ENCODE results near the gene HSFX3.
"Not testable (repeated sequence)": the region's sequence is repeated elsewhere in the genome, so short reads cannot be mapped to it uniquely, and the experiment has no call there.

HSFX3 gene

DNA sequence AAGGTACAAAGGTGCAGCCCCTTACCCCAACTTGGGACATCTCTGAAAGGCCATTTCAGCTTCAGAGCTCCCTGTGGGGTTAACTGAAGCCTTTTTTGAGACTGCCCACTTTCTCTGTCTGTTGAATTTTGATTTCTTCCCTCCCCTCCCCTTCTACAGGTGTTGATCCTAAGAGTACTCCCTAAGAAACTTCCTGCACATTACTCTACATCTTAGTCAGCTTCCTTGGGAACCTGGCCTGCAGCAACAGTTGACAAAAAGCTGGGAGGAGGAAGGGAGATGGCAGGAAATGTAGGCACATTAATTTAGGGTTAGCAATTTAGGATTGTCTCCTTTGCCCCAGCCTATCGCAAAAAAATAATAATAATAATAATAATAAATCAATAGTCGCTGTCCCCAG is 43.4 kb downstream of the HSFX3 start:
- H3K4me3 ChIP-seq (ENCODE audit: low read length) = no peak overlapping the region
- no peaks in the 10 kb centered on the region for H3K27me3 ChIP-seq (ENCODE audit: control insufficient read depth, insufficient read depth, low read length)
- H3K27ac ChIP-seq (ENCODE audit: low read depth, low read length) = no peak overlapping the region
- no peak overlapping the region for H3K9ac ChIP-seq (ENCODE audit: low read length)
- peaks cover 6% of the 10 kb centered on the region for H3K36me3 ChIP-seq (ENCODE audit: control insufficient read depth, insufficient read depth, low read length)
- no peaks in the 10 kb centered on the region for H3K4me1 ChIP-seq (ENCODE audit: control insufficient read depth, insufficient read depth, low read length)

- H3K27ac ChIP-seq (ENCODE audit: low read depth, low read length) = peak overlapping the region; percentile 92
- no peak overlapping the region for H3K9ac ChIP-seq (ENCODE audit: low read length)
- no peak overlapping the region for H3K4me3 ChIP-seq (ENCODE audit: low read length)
These were observed 44.1 kb downstream of the HSFX3 start for GRCh38 chrX:149505671-149506070.

DNA sequence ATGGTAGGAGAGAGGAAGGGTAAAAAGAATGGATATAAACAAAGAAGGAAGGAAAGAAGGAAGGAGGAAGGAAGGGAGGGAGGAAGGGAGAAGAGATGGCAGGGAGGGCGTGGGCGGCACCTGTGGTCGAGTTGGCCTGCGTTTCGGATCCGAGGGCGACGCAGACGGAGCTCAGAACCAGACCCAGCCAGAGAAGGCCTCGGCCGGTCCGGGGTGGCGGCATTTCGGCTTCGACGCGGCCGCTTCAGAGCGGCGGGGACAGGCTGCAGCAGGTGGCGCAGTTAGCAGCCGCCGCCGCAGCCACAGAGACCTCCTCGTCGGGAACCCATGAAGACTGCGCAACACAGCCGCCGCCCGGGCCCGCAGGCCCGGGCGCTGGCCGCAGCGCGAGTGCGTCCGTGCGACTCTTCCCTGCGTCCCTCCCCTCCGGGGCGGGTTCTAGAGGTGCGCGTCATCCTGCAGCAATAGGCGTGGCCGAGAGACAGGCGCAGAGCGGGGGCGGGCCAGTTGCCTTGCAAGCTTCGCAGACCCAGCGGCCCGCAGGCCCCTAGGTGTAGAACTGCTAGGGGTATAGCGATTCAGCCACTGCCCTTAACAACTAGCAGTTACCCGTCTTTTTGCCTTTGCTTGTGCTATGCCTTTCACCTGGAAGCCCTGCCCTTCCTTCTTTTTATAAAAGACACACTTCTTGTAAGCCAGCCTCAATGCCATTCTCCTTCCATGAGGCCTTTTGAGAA is 44.6 kb downstream of the HSFX3 start, which contains the start of gene IDS:
IDS (minus strand) TSS at position 392 of the 737 bp plus-strand sequence; CDS start at position 223, 169 bp downstream.
- H3K27ac ChIP-seq (ENCODE audit: low read depth, low read length) = peak within 1 kb of the TSS; percentile 92
- H3K4me1 ChIP-seq (ENCODE audit: control insufficient read depth, insufficient read depth, low read length) = no peaks in the 10 kb centered on the region
- H3K4me3 ChIP-seq (ENCODE audit: low read length) = peak within 1 kb of the TSS; percentile 76
- peaks cover 6% of the 10 kb centered on the region for H3K36me3 ChIP-seq (ENCODE audit: control insufficient read depth, insufficient read depth, low read length)
- no peaks in the 10 kb centered on the region for H3K27me3 ChIP-seq (ENCODE audit: control insufficient read depth, insufficient read depth, low read length)
- H3K9ac ChIP-seq (ENCODE audit: low read length) = peak within 1 kb of the TSS; percentile 74

More at GRCh38 chrX:149505671-149506070, 44.1 kb downstream of the HSFX3 start:
- H3K27me3 ChIP-seq (ENCODE audit: control insufficient read depth, insufficient read depth, low read length) = no peaks in the 10 kb centered on the region
- no peaks in the 10 kb centered on the region for H3K4me1 ChIP-seq (ENCODE audit: control insufficient read depth, insufficient read depth, low read length)
- peaks cover 6% of the 10 kb centered on the region for H3K36me3 ChIP-seq (ENCODE audit: control insufficient read depth, insufficient read depth, low read length)

DNA sequence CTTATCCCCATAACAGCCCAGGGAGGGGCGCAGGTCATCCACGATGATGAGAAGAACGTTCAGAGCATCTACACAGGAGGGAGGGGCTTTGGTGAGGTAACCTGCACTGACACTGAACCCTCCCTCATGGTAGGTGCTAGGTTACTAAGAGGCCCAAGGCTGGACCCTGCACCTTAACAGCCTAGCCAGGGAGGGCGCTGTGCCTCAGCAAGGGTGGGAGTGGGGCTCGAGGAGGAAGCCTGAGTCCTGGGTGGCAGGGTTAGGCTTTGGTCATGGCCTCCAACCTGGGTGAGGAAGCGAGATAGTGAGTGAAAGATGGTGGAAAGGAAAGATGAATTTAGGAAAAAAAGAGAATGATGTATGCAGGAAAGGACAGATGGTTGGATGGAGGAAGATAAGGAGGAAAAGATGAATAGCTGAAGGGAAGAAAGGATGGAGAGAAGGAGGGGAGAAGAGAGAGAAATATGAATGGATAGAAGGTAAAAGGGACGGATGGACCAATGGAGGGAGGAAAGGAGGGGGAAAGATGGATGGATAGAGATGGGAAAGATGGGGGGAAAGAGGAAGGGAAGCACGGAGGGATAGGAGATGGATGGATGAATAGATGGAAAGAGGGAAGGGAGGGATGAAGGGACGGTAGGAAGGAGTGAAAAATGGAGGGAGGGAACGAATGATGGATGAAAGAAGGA is 45.4 kb downstream of the HSFX3 start:
- H3K4me1 ChIP-seq (ENCODE audit: control insufficient read depth, insufficient read depth, low read length) = no peaks in the 10 kb centered on the region
- H3K27ac ChIP-seq (ENCODE audit: low read depth, low read length) = peak overlapping the region; percentile 92
- H3K36me3 ChIP-seq (ENCODE audit: control insufficient read depth, insufficient read depth, low read length) = peaks cover 11% of the 10 kb centered on the region
- no peaks in the 10 kb centered on the region for H3K27me3 ChIP-seq (ENCODE audit: control insufficient read depth, insufficient read depth, low read length)
- H3K9ac ChIP-seq (ENCODE audit: low read length) = peak overlapping the region; percentile 74
- H3K4me3 ChIP-seq (ENCODE audit: low read length) = peak overlapping the region; percentile 76

DNA sequence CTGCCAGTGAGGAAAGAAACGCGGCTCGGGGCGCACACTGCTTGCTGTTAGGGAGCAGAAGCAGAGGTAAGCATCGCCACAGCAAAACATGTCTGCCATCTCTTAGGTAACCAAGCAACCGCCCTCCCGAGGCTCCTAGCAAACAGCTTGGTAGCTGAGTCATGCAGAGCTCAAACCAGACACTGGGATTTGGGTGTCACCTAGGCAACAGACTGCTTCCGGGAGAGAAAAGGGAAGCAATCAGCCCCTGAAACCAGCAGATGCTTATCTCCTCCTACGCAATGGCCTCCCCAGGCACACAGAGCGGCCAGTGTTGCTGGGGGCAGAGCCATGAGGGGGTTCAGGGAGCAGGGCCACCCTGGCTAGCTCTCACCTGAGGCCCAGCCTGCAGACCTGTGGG is 46.3 kb downstream of the HSFX3 start:
- not testable (repeated sequence) for H3K27ac ChIP-seq (ENCODE audit: low read depth, low read length); H3K9ac ChIP-seq (ENCODE audit: low read length); H3K27me3 ChIP-seq (ENCODE audit: control insufficient read depth, insufficient read depth, low read length); H3K4me1 ChIP-seq (ENCODE audit: control insufficient read depth, insufficient read depth, low read length)
- Histone ChIP-seq H3K36me3 (ENCODE audit: control insufficient read depth, insufficient read depth, low read length) (peaks cover 11% of the 10 kb centered on the region), H3K4me3 (ENCODE audit: low read length) (peak overlapping the region; percentile 4)

DNA sequence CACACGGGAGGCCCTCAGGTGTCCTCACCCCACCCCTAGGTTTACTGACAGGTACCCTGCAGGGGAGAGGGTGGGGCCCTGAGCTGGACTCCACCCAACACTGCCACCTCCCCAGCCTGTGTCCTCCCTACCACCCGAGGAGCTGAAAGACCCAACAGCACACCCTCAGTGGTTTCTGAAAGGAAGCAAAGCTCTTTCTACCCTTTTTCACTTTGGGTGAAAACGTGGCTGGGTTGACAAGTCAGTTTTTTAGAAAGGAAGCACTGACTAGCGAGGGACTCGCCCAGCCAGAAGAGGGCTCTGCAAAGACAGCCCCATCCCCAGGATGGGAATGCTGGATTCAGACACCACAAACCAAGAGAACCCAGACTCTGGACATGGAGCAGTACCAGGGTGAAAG is 46.8 kb downstream of the HSFX3 start:
- not testable (repeated sequence) for H3K27ac ChIP-seq (ENCODE audit: low read depth, low read length); H3K4me1 ChIP-seq (ENCODE audit: control insufficient read depth, insufficient read depth, low read length); H3K9ac ChIP-seq (ENCODE audit: low read length); H3K4me3 ChIP-seq (ENCODE audit: low read length); H3K27me3 ChIP-seq (ENCODE audit: control insufficient read depth, insufficient read depth, low read length)
- peaks cover 15% of the 10 kb centered on the region for H3K36me3 ChIP-seq (ENCODE audit: control insufficient read depth, insufficient read depth, low read length)

- no peak overlapping the region for H3K4me3 ChIP-seq (ENCODE audit: low read length)
- H3K9ac ChIP-seq (ENCODE audit: low read length) = no peak overlapping the region
- H3K4me1 ChIP-seq (ENCODE audit: control insufficient read depth, insufficient read depth, low read length) = no peaks in the 10 kb centered on the region
- H3K27me3 ChIP-seq (ENCODE audit: control insufficient read depth, insufficient read depth, low read length) = no peaks in the 10 kb centered on the region
- H3K27ac ChIP-seq (ENCODE audit: low read depth, low read length) = no peak overlapping the region
- peaks cover 23% of the 10 kb centered on the region for H3K36me3 ChIP-seq (ENCODE audit: control insufficient read depth, insufficient read depth, low read length)
These were observed 50.0 kb downstream of the HSFX3 start for GRCh38 chrX:149499766-149500165.

DNA sequence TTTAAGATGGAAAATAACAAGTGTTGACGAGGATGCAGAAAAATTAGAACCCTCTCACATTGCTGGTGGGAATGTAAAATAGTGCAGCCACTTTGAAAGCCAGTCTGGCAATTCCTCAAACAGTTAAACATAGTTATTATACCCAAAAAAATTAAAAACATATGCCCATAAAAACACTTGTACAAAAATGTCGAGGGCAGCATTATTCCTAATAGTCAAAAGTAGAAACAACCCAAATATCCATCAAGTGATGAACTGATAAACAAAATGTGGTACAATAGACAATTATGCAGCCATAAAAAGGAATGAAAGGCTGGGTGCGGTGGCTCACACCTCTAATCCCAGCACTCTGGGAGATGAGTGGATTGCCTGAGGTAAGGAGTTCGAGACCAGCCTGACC is 51.0 kb downstream of the HSFX3 start:
- H3K36me3 ChIP-seq (ENCODE audit: control insufficient read depth, insufficient read depth, low read length) = peaks cover 25% of the 10 kb centered on the region
- no peaks in the 10 kb centered on the region for H3K4me1 ChIP-seq (ENCODE audit: control insufficient read depth, insufficient read depth, low read length)

More for the DNA sequence above, 51.0 kb downstream of the HSFX3 start:
- H3K9ac ChIP-seq (ENCODE audit: low read length) = no peak overlapping the region
- no peak overlapping the region for H3K4me3 ChIP-seq (ENCODE audit: low read length)
- H3K27me3 ChIP-seq (ENCODE audit: control insufficient read depth, insufficient read depth, low read length) = no peaks in the 10 kb centered on the region
- no peak overlapping the region for H3K27ac ChIP-seq (ENCODE audit: low read depth, low read length)
